CD4-positive, alpha-beta T cell treated with Interleukin-4 for 1 hour (primary cell): Measurements from ENCODE around the gene SRRT.

ENCODE experiments used
- DNase-seq, 2 donors: peaks; one replicate each; pipeline ENCODE4 v3.0.0-alpha.2; 2020 to 2022

SRRT gene

DNA sequence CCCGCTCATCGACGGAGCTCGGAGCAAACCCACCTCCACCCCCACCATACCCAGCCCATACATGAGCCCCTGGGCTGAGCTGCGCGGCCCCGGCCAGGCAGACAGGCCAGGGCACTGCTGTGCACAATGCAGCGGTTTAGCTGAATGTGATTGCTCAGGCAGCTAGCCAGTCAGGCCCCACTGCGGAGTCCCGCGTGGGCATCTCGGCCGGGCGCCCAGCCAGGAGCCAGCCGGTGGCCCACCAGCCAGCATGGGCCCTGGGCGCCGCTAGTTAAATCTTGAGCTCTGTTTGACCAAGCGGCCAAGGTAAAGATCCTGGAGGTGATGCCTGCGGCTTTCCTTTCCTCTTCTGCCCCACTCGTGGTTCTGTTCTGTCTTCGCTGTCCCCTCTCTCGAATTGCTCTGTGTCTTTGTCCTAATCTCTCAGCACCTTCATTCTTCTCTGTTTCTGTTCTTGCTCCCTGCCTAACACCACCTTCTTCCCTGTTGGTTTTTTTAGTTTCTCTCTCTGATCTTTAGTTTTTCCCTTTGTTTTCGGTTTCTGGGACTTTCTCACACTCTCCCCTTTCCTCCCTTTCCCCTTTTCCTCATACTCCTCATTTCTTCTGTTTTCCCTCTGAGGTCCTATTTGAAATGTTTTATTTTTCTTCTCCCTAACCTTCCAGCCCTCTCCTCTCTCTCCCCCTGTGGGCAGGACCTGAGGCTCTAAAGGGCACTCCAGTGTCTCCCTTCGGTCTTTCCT is 8.1 kb downstream of the SRRT start:
- DNase-seq = no peak

DNA sequence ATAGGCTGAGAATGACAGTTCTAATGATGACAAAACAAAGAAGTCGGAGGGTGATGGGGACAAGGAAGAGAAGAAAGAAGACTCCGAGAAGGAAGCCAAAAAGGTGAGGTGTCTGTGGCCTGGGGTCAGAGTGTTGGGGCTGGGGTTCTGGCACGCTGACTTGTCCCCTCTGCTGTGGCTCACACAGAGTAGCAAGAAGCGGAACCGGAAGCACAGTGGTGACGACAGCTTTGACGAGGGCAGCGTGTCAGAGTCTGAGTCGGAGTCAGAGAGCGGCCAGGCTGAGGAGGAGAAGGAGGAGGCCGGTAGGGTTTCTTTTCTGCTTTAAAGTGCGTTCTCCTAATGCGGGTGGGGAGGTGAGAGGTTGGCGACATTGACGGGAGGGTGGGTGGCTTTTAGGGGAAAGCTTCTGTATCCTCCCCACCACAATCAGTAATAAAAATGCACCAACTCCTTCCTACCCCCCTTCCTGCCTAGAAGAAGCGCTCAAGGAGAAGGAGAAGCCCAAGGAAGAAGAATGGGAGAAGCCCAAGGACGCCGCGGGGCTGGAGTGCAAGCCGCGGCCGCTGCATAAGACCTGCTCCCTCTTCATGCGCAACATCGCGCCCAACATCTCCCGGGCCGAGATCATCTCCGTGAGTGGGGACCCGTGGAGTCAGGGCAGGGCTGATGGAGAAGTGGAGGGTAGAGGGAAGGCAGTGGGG is 10.0 kb downstream of the SRRT start:
- DNase-seq = peak; percentile 69 to 79

DNA sequence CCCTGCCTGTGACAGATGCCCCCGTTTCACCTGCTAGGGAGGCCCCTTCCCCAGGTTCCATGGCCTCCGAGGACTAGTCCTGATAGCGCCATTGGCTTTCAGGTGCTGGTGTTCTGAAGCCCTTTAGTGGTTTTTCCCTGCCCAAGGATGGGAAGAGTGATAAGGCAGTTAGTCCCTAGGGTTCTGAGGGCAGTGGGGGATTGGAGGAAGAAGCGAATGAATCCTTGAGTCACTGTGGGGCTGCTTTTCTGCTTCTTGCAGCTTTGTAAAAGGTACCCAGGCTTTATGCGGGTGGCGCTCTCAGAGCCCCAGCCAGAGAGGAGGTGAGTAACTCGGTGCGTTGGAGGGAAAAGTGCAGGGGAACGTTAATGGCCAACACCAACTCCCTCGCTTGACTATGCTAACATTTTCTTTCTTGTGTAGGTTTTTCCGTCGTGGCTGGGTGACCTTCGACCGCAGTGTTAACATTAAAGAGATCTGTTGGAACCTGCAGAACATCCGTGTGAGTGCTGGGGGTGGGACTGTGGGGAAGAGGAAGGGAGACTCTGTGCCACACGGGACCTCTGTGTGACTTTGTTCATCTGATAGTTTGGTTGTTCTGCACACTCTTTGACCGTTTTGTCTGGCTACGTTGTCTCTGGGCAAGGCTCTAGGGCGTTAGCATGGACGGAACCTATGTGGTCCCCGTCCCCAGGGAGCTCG is 10.7 kb downstream of the SRRT start:
- DNase-seq = no peak

DNA sequence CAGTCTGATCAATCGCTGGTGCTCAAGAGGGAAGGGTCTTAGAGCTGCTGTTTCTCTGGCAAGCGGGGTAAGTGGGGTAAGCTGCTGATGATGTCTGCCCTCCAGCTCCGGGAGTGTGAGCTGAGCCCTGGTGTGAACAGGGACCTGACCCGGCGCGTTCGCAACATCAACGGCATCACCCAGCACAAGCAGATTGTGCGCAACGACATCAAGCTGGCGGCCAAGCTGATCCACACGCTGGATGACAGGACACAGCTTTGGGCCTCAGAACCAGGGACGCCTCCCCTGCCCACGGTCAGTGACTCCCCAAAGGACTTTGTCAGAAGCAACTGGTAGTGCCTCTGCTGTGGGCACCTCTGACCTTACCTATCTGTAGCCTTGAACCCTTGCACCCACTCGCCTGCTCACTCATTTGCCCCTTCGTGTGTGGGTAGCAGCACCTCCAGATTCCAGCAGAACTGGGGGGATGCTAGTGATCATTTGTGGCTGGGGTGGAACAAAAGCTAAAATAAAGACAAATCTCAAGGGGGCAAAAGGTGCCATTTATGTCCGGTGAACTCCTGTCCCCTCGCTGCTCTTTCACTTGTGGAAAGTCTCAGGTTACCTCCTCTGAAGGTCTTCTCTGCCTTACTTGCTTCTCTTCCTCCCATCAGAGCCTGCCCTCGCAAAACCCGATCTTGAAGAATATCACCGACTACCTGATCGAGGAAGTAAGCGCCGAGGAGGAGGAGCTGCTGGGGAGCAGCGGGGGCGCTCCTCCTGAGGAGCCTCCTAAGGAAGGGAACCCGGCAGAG is 11.4 kb downstream of the SRRT start:
- DNase-seq = no peak

DNA sequence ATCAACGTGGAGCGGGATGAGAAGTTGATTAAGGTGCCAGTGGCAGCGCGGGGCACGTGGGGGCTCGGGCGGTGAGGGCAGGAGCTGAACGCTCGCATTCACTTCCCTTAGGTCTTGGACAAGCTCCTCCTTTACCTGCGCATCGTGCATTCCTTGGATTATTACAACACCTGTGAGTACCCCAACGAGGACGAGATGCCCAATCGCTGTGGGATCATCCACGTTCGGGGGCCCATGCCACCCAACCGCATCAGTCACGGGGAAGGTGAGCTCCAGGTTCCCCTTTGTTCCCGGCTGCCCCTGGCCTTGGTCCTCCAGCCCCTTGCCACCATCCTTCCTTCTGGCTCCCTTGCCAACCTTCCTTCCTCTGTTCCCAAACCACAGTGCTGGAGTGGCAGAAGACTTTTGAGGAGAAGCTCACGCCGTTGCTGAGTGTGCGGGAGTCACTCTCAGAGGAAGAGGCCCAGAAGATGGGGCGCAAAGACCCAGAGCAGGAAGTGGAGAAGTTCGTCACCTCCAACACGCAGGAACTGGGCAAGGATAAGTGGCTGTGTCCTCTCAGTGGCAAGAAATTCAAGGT is 12.1 kb downstream of the SRRT start:
- DNase-seq = no peak

DNA sequence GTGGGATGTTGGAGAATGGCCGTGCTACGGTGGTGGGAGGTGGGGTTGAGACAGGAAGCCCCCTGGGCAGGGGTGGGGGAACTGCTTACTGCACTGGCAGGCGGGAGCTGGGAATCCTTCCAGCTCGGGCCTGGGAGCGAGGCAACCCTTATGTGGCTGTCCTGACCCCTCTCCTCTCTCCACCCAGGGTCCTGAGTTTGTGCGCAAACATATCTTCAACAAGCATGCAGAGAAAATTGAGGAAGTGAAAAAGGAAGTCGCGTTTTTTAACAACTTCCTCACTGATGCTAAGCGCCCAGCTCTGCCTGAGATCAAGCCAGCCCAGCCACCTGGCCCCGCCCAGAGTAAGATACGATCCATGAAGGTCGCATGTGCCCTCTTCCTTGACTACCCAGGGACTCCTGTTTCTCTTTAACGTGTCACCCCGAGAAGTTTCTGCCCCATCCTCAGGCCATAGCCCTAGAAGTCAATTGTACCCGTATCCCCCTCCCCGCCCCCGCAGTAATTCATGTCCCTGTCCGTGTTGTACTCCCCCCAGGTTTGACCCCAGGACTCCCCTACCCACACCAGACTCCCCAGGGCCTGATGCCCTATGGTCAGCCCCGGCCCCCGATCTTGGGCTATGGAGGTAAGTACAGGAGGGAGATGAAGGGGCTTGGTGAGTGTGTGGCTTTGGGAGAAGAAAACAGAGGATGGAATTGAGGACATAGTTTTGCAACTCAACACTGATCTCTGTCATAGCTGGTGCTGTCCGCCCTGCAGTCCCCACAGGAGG is 12.8 kb downstream of the SRRT start:
- peak; percentile 76 to 79 for DNase-seq

DNA sequence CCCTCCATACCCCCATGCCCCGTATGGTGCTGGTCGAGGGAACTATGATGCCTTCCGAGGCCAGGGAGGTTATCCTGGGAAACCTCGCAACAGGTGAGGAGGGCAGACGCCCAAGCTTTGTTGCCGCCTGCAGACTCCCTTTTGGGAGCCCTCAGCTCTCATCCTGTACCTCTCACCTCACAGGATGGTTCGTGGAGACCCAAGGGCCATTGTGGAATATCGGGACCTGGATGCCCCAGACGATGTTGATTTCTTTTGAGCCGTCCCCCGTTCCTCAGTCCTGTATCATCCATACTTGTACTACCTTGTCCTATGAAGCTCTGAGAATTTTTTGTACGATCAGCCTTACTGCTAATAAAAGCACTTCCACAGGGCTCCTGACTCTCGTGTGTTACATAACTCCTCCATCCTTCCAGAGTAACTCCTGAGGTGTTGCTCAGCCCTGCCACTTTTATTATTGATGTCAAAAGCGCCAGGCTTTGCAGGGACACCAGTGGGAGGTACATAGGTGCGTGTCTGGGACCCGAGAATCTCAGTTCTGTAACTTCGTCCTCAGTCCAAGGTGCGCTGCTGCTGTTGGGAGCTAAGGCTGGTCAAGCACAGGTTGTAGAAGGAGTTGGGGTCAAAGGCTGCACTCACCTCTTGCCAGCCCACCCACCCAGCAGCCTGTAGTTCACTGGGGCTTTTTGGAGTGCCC is 13.5 kb downstream of the SRRT start:
- DNase-seq = no peak

DNA sequence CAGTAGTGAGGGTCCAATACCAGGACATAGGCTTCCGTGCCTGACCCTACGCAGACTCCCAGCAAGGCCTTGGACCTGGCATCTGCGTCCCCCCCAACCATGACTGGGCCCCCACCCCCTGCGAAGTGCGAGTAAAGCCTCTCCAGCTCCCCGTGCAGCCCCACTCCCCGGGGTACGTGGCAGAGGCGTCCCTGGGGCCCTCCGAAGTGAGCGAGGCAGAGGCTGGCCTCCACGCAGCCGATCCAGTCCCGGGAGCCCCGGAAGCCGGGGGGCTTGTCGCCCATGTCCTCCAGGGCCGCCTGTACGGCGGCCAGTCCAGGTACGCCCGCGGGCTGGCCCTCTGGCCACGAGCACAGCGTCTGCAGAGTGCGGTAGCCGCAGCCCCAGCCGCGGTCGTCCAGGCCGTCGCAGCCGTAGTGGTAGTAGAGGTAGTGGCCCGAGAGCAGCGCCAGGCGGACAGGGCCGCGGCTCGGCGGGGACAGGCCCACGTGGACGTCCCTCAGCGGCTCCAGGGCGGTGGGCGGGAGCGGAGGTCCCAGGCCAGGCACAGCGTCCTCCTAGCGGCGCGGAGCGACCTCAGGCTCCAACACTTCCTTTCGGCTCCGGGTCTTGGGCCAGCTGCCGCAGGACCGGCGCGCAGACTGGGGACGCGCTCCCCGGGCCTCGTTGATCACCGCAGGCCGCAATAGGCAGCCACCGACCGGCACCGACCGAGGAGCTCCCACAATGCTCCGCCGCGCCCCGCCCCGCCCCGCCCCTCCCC is 14.3 kb downstream of the SRRT start, which contains the start of gene UFSP1:
Gene UFSP1 (minus strand): TSS at position 728 of the 763 bp plus-strand sequence. CDS start 444 bp downstream, at position 284.
- no peak for DNase-seq

DNA sequence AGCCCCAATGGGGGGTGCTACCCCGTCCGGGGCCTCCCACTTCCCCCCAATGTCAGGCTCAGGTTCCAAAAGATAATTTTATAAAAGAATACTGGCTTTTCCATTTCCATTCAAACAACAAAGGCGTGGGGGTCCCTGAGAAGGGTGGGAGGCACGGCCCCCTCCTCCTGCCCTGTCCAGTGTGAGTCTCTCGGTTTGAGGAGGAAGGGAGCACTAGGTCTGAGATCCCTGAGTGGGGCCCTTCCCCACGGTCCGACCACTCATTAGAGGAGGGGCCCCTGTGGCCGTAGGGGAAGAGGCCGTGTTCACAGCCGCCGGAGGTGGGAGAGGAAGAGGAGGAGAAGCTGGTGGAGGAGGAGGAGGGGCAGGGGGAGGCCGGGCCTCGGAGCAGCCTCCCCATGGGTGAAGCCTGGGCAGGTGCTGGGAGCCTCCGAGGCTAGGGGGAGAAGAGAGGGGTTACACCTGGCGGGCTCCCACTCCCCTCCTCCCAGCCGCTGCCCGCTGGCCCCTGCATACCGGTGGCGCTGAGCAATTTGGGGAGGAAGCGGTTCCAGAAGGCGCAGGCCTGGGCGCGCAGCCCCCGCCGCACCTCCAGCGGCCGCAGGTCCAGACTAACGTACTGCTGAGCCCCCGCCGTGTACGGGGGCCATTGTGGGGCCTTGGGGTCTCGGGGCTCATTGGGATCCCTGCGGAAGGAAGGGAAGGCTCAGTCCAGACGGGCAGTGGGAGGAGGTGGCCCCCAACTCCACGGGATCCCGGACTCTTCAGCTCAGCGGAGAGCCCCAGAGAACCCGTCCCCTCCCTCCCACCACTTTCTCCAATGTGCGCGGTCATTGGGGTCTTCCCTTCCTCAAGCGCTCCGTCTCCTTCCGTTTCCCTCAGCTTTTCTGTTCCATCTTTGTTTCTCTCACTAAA is 16.0 kb downstream of the SRRT start:
- DNase-seq = no peak

DNA sequence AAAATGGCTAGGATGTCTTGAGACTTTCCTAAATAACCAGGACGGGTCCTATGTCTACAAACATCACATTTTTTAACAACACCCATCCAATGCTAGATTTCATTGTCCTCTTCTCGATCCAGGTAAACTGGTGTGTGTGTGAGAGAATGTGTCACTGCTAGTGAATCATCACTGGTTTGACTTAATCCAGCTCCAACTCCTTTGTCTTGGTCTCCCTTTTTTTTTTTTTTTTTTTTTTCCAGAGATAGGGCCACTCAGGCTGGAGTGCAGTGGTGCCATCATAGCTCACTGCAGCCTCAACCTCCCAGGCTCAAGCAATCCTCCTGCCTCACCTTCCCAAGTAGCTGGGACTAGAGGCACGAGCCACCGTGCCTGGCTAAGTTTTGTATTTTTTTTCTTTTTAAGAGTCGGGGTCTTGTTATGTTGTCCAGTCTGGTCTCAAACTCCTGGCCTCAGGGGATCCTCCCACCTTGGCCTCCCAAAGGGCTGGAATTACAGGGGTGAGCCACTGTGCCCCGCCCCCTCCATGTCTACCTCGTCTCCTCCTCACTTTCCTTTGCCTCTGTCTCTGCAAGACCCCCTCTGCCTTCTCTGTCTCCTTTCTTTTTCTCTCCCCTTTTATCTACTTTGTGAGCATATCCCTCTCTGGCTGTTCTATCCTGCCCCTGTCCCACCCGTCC is 16.8 kb downstream of the SRRT start:
- no peak for DNase-seq

DNA sequence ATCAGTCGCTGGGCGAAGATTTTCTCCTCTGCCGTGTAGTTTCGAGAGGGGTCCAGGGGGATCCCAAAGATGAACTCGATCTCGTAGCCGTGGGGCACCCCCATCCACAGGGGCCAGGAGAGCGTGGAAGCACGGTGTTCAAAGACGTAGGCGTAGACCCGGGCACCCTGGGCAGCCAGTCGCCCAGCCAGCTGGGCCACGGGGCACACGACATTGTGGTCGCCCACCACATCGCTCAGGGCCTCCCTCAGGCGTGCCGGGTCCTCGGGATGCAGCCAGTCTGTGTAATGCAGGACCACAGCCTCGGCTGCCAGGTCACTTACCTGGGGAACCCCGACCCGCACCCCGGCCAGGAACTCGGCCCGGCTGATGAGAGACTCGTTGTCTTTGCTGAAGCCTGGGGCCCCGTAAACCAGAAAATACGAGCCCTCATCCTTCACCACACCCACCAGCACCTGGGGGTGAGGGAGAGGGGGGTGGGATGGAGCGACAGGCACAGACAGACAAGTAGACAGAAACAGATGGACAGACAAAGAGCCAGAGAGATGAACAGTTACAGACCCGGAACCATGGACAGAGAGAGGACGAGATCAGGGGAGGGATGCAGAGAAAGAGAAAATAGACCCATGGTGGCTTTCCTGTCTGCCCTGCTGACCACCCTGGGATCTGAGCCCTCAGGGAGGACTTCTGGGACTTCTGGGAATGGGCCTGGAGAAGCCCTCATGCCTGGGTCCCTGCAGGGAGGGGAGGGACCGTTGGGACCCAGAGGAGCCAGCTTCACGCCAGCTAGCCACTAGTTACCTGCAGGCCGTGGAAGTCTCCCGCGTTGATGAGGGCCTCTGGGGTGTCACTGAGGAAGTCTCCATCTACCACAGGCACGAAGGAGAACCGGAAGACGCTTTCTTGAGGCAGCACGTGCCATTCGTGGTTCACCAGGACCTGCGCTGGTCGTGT is 17.7 kb downstream of the SRRT start:
- no peak for DNase-seq

DNA sequence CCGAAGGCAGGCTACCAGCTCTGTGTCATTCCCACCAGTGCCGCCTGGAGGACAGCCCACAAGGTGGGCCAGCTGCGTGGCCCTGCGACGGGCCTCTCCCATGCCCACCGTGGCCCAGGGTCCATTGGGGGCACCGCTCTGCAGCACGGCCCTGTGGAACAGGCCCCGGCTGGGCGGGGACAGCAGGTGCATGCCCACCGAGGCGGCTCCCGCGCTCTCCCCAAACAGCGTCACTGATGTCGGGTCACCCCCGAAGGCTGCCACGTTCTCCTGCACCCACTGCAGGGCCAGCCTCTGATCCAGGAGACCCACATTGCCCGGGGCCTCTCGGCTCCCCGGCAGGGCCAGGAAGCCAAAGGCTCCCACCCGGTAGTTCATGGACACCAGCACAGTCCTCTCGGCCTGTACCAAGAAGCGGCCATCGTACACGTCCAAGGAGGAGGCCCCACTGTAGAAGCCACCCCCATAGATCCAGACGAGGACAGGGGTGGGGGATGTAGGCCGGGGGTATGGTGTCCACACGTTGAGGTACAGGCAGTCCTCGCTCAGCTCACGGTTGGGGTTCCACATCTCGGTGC is 18.5 kb downstream of the SRRT start:
- no peak for DNase-seq

DNA sequence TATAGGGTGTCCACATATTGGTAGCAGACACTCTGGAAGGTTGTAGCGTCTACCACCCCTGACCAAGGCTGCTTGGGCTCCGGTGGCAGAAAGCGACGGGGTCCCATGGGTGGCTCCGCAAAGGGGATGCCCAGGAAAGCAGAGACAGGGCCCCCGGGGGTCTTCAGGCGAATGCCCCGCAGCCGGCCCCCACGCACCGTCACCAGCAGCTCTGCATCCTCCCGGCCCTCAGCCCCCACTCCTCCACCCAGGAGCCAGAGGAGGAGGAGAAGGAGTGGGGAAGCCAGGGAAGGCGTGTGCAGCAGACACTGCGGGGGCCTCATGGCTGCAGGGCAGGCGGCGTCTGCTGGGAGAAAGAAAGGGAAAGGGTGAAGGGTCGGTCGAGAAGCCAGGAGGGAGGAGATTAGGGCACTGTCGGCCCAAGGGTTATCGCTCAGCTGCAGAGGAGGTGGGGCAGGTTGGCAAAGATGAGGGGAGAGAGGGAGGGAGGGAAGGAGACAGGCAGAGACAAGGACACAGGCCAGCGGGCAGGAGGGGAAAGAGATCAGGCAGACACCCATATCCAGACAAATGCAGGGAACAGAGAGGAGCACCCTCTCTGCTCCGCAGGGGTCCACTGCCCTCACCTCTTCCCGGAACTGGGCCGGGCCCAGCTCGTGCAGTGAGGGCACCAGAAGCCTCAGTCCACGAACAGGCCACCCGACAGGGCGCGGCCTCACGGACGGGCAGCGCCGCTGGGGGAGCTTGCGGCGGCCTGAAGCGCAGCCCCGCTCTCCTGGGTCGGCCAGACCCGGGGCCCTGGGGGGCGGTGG is 19.2 kb downstream of the SRRT start:
- DNase-seq = no peak

DNA sequence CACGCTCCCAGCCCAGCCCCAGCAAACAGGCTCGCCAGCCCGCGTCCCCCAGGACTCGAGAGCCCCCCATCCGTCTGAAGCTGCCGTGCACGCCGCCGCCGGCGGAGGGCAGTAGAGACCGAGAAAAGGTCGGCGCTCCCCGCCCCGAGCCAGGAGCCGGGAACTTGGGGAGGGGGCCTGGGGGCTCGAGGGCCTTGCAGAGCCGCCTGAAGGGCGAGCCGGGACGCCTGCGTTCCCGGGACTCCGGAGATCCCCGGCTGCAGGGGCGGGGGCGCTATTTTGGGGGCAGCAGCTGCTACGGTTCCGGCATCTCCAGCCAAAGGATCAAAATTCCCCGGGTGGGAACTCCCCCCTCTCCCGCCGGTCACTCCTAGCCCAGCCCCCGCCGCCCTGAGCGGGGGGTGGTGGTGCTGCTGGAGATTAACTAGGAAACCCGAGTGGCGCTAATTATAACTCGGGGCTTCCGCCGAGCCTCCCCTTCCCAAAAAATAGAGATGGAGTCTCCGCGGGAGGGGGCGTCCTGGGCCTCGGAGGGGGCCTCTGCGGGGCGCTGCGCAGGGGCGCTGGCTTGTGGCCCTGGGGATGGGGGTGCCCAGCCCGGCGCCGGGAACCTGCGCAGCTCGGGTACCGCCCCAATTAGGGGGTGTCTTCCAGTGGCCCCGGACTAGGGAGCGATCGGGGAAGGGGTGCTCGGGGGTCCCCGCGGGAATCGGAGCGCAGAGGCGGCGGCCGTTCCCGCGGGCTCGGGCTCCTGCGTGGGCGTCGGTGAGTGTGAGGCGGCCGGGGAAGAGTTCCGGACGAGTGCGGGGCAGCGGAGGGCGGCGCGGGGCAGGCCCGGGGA is 20.2 kb downstream of the SRRT start:
- peak; percentile 49 to 56 for DNase-seq

DNA sequence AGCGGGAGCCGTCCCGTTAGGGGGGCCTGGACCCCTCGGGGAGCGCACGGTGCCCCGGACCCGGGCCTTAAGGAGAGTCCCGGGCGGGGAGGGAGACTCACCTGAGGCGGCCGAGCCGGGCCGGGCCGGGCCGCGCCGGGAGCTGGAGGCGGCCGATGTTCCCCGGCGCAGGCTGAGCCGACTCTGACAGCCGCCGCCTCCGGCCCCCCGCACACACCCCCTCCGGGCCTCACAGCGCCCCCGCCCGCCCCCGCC is 20.7 kb downstream of the SRRT start, which contains the start of gene ACHE:
Gene ACHE (minus strand): TSS at position 188 of the 255 bp plus-strand sequence. CDS start 1,656 bp downstream, outside the sequence.
- no peak for DNase-seq
